KBM-7 (cell line): Measurements from ENCODE around the gene MOK.

Experiments
- DNase-seq: peaks from one replicate; pipeline ENCODE4 v3.0.0-alpha.2; 2015
- in situ Hi-C: fragments of 300-500 bp; cut with MboI; formaldehyde crosslinking; loops from 2 replicates; pipeline ENCODE4 v1.14.3; 2020; ENCODE audit warnings: low sequenced_read_pairs, low pct_unique_long_range_greater_than_20kb, mixed read lengths

MOK gene

DNA sequence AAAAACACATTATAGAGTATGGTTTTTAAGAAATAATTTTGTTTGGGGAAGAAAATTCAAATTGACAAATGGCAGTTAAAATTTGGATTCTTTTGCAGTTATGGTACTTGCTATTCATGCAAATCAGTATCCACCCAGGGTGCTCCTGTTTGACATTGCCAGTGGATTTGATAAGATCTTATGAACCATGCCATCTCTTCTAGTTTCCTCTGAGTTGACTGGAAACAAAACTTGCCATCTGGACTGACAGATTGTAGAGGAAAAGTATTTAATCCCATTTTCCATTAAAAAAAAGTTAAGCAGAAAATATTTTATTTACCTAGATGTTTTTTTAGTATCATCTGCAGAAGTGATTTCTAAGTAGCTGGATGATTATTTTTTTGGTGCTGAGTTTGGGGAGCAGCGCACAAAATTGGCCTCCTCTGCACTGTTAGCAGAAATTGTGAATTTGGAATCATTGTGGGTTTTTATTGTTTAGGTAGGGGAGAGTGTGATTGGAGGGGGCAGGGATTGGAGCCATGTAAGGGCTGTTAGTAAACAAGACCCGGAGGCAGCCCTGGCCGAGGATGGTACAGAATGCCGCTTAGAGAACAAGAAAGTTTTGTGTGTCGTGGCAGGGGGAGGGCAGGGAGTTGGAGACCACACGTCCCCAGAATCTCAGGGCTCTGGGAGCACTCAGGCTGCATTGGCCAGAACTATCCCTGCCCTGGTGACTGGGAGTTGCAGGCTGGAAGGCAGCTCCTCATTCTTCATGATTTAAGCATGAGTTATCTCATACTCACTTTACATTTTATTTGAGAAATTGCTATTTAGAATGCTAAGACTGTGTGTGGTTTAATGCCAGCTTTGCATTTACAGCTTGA lies 108.7 kb downstream of the MOK start:
- DNase-seq, result no peak
- in situ Hi-C loops, result no loop called here

DNA sequence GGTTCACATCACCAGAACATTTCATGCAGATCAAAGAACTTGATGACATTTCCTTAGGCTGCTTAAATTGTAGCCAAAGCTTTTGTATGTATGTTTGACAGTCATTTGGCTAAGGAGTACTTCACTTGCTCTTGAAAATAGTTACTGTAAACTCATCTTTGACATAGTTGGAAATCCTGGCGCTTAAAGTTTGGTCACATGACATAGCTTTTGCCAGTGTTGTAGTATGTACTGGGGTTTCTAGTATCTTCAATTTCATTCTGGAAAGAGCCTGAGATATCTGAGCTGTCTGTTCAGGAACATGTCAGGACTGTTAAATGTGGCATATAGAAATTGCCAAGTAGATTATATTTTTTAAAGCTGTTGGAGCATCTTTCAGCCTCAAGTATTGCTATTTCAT lies 109.5 kb downstream of the MOK start:
- in situ Hi-C loops, result no loop called here
- DNase-seq, result no peak

DNA sequence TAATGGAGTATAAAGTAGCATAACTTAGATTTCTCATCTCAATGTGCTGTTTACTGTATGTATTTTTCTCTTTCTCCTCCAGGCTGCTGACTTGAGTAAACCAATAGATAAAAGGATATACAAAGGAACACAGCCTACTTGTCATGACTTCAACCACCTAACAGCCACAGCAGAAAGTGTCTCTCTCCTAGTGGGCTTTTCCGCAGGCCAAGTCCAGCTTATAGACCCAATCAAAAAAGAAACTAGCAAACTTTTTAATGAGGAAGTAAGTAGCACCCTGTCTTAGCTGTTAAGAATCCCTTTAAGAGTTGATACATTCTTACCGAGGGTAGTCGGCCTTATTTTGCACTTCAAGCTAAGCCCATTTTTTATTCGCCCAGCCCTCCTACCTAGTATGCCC lies 110.1 kb downstream of the MOK start:
- DNase-seq, result no peak
- in situ Hi-C loops, result no loop called here

DNA sequence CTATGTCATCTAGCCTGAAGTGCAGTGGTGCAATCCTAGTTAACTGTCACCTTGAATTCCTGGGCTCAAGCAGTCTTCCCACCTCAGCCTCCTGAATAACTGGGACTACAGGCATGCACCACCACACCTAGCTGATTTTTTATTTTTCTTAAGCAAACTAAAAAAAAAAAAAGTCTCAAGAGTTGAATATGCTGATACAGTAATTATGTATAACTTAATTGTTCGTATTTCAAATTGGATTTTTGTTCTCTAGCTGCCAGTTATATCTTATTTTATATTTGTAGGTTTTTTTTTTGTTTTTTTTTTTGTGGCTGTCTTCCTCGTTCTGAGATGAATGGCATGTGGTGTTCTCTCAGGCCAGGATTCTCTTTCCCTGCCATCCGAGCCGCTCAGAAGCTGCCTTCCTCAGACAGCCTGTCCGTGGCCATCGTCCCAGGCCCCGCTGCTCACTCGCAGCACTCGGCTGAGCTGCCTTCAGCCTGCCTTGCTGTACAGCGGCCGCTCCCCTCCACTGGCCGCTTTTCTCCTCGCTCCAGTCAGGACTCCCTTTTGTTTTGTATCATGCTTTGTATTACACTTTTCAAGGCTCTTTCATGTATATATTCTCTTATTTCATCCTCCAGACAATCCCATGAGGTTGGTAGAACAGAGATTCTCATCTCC lies 112.0 kb downstream of the MOK start:
- in situ Hi-C loops, result no loop called here

DNA sequence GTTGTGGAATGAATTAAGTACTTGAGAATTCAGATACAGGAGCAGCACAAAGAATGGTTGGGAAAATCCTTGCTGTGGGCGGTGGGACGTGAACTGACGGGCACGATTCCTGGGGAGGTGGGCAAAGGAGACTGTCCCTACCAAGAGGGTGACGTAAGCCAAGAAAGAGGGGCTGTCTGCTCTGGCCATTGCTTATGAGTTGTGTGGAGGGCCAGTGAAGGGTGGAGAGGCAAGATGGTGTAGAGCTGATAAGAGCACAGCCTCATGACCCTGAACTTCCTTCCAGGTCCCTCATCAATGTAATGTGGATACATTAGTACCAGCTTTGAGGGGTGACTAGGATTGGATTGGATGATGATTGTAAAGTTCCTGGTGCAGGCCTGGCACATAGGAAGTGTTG lies 115.1 kb downstream of the MOK start:
- in situ Hi-C loops, result no loop called here
- DNase-seq, result no peak

More for the DNA sequence above, 112.0 kb downstream of the MOK start:
- no peak for DNase-seq

DNA sequence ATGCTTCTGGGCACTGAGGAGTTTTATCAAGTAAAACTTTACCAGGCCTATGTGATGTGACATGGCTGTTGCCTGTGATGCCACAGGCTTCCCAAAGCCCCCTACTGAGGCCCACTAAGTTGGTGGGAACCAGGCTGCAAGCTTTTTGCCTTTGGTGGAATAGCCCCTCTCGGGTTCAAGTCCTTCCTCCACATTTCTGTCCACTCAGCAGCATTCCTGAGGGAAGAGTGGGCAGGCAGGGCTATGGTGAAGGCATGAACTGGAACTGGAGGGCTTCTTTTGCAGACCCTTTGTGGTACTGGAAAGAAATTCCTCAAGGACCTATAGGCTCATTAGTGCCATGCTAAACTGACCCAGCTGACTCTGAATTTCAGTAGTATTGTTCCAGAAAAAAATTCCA lies 116.8 kb downstream of the MOK start:
- in situ Hi-C loops, result no loop called here
- no peak for DNase-seq

DNA sequence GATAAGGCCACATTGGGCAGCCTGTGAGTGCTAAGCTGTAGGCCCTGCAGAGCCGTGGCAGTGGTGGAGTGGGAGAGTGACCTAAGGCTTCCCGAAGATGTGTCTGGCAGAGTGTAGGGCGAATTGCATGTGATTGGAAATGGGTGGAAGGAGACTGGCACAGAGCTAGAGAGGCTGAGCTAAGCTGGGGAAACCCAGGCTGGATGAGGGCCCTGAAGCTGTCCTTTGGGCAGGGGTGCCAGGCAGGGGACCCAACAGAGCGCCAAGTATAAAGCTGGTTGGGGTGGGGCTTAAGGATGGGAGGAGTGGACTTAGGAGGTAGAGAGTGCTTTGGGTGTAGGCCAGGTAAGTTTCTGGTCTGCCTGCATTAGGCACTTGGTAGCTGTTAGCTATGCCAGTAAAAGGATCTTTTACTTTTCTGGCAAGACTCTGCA lies 117.4 kb downstream of the MOK start:
- in situ Hi-C loops, result no loop called here
- no peak for DNase-seq

DNA sequence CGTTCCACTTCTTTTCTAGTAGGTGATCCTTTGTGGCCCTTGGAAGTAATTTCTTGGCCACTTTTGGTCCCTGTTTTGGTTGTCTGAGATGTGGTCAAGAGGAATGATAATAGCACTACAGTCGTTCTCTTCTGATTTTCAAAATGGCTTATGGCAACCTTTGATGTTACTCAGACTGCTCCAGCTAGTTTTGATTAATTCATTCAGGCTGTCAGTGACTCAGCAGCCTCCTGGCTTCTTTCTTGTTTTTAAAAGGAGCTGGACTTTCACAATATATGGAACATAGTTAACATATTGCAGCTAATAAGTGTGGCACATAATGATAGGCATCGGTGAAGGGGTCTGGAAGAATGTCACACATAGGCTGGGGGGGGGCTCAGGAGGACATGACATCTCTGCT lies 117.9 kb downstream of the MOK start:
- no peak for DNase-seq

DNA sequence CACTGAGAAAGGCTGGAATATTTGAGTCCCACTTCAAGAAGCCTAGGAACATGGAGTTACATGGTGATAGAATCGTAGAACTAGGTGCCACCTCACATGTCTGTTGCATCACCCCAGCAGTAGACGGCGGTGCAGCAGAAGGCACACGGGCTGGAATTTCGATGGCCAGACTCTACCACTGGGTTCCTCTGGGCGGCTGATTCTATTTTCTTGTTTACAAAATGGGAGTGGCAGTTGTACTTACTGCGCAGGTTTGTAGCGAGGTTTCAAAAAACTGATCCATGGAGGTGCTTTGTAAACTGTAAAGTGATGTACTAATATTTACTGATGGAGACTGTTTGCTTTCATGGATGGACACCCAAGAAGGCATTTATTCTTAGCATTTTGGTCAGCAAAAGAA lies 119.6 kb downstream of the MOK start:
- DNase-seq, result no peak
- in situ Hi-C loops, result no loop called here

More for the DNA sequence above, 117.9 kb downstream of the MOK start:
- in situ Hi-C loops, result no loop called here

DNA sequence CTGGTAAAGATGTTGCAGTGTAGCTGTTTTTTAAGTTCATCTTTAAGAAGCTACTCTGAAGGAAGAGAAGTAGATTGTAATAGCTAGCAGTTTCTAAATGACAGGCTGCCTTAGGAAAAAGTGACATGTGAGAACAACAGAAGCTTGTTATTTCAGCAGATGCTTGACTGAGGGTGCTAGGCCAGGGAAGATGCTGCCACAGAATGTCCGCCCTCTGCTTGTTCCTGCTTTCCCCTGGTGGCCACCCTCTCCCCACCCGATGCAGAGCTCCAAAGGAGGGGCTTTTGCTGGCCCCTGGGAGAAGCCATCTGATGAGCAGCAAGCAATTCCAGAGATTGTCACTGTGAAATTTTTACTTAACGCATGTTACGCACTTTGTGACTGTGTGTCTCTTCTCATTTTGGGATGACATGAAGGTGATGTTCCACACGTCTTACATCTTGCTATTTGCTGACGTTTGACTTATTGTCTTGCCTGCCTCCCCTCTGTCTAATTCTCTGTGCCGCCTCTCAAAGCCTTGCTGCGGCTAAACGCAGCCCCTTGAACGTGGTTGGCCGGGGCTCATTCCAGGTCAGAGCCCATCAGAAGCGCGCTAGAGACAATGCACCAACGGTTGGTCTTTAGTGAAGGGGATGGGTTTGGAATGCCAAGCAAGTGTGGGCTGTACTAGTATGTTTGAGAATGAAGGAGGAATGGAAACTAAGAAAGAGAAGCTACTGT lies 120.5 kb downstream of the MOK start:
- in situ Hi-C loops, result no loop called here
- no peak for DNase-seq

DNA sequence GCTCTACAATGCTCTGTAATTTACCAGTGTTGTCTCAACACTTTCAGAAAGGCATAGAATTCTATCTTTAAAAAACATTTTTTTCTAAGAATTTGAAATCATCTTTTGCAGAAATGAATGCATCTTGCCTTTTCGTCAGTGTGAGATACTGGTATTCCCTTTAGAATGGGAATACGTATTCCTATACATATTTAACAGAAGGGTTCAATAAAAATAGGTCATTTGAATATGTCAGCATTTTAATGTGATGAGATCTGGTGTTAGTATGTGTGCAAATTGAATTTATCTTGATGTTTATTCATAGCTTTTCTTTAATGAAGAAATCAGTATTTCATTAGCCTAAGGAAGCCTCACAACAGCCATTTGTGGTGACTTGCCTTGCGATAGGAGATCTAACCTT lies 121.1 kb downstream of the MOK start:
- in situ Hi-C loops, result no loop called here
- DNase-seq, result no peak

DNA sequence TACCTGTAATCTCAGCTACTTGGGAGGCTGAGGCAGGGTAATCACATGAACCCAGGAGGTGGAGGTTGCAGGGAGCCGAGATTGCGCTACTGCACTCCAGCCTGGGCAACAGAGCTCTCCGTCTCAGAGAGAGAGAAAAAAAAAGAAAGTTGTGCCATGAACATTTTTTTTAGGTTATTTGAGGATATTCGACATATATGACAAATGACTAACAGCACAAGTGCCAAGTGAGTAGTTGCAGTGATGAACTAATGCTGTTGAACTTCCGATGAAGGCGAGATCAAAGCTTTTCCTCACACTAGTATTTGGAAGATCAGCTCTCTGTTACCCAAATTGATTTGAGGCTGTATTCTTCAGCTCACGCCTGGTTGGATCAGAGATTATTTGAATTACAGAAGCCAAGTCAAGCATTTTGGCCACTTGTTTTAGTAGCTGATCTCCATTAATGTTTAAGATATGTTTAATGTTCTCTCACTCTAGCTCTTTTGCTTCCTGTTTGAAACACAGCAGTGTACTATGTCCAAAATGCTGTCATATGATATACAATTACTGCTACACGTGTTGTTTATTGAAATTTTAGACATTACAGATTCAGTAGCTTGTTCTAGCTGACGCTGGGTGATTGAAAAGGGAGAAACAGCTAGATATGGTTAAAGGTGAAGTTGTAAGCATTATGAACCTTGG lies 121.9 kb downstream of the MOK start:
- in situ Hi-C loops, result no loop called here
- no peak for DNase-seq

DNA sequence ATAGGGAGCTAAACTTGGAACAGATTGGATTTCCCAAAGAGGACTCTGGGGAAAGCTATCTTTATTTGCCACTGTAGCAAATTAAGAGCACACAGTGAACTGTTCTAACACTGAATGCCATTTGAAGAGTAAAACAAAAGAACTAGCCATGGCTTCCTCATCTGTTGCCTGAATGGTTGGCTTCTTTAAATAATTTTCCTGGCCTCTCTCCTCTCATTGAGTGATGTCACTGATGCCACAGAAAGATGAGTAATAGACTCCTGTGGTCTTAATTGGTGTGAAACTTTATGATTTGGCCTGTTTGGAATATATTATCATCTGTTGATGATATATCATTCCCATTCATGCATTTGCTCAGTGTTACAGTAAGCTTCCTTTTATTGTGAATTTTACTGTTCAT lies 122.8 kb downstream of the MOK start:
- DNase-seq, result no peak
- in situ Hi-C loops, result no loop called here

DNA sequence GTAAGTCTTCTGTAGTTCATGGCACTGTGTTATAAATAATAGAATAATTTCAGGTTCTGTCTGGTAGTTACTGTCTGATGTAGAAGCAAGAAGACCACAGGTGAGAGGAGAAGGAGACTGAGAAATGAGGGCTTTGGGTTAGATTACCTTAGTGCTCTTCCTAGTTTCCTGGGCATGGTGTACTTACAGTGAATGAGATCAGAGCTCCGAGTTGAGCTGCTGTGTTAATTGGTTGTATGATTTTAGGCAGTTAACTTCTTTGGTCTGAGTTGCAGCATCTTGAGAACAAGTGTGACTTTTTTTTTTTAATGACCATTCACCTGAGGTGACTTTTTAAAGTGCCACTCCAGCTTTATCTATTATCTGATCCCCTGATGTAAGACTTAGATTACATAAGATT lies 123.8 kb downstream of the MOK start:
- in situ Hi-C loops, result no loop called here
- DNase-seq, result no peak

DNA sequence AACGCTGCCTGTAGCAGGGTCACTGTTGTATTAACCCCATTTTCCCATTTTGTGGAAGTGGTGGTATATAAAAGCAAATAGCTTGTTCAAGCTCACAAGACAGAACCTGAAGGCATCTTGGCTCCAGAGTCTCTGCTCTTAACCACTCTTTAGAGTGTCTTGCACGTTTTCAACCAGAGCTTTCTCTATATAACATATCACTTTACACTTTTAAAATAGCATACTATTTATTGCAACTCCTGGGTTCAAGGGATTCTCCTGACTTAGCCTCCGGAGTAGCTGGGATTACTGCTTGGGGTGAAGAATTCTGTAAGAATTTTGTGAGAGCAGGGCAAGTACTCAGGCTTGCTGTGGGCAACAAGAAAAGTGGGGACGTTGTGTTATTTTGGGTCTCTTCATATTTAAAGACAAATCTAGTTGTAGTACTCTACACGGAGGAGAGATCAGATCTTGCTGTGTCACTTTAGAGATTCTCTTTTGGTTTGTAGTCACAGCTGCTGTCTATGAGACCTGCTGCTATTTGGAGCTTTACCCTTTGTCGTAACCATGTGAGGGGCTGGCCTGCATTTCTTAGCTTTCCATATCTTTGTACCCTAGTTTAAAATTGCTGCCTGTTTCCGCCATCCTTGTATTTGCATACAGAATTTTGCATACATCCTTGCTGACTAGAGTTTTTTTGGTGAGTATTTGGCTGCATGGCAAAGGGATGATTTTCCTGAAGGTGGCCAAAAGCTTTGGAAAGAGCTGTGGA lies 124.5 kb downstream of the MOK start:
- no peak for DNase-seq
- in situ Hi-C loops, result no loop called here
